ENCODE measurements around the gene TMOD3. TPM values are rescaled to one million over a fixed set of nuclear protein-coding genes. Genes with fewer than 3 reads are reported as not detected.

The TMOD3 gene
- total and polyA plus RNA-seq, 10 donors, result 8.9 to 65.5 (median 39.2) TPM

DNA sequence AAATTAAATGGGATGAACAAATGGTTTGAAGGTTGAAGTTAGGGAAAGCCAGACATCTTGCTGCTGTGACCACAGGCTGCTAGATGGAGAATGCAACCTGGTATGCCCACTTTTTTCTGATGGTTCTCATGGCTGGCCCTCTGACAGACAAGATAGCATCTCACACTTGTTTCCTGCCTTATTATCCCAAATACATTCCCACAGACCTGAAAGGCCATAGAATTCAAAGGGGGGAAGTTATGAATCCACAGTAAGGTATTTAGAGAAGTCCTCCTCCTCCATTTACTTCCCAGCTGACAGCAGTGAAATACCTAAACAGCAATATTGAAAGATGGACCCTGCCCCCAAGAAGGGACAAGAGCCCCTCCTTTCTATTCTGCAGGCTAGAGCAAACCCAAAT is 109.8 kb downstream of the TMOD3 start:
- Histone ChIP-seq H3K4me1 (peaks cover 0 to 17% (median 7%) of the 10 kb centered on the region in 6 donors), H3K36me3 (peaks cover 0 to 99% (median 41%) of the 10 kb centered on the region in 6 donors), H3K27me3 (replicated peaks in 1 of 7) (no peaks in the 10 kb centered on the region), H3K4me3 (no peak overlapping the region), H3K27ac (no peak overlapping the region), H3K9me3 (no peaks in the 10 kb centered on the region)
- TF ChIP-seq POLR2A (IDR thresholded peaks at IDR 0.05) (no peak), POLR2AphosphoS5 (IDR thresholded peaks at IDR 0.05) (no peak)
- TF ChIP-seq, protein P1, sequence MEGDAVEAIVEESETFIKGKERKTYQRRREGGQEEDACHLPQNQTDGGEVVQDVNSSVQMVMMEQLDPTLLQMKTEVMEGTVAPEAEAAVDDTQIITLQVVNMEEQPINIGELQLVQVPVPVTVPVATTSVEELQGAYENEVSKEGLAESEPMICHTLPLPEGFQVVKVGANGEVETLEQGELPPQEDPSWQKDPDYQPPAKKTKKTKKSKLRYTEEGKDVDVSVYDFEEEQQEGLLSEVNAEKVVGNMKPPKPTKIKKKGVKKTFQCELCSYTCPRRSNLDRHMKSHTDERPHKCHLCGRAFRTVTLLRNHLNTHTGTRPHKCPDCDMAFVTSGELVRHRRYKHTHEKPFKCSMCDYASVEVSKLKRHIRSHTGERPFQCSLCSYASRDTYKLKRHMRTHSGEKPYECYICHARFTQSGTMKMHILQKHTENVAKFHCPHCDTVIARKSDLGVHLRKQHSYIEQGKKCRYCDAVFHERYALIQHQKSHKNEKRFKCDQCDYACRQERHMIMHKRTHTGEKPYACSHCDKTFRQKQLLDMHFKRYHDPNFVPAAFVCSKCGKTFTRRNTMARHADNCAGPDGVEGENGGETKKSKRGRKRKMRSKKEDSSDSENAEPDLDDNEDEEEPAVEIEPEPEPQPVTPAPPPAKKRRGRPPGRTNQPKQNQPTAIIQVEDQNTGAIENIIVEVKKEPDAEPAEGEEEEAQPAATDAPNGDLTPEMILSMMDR (IDR thresholded peaks at IDR 0.05 in 8 of 11, conservative IDR thresholded peaks at IDR 0.05 in 3 of 11), result no peak
- intact Hi-C loops (cut with DNase I; ENCODE audit: low total_unique reads), result no loop called here
- no peak for DNase-seq

DNA sequence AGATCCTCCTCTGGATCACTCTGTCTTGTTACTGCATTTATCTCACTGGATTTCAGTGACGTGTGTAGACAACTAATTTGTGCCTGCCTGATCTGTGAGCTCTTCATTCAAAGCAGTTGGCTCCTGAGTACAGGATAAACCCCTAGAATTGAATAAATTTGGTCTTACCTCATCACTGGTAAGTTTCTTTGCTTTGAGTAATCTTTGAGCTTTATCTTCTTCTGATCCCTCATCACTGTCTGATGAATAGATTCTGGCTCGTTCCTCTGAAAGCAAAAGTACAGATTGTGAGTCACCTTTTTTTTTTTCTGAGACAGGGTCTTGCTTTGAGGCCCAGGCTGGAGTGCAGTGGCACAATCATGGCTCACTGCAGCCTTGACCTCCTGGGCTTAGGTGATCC is 117.7 kb downstream of the TMOD3 start:
- Histone ChIP-seq H3K27ac (no peak overlapping the region), H3K4me3 (no peak overlapping the region), H3K9me3 (no peaks in the 10 kb centered on the region), H3K27me3 (replicated peaks in 1 of 7) (no peaks in the 10 kb centered on the region), H3K36me3 (peaks cover 7 to 100% (median 84%) of the 10 kb centered on the region in 6 donors), H3K4me1 (no peaks in the 10 kb centered on the region)
- no peak for DNase-seq
- whole genome bisulfite sequencing, 5 donors, result 41 to 96% (median 66%) methylated on average over 2 of the region's 2 CpGs
- intact Hi-C loops (cut with DNase I; ENCODE audit: low total_unique reads), result no loop called here
- TF ChIP-seq, protein P1 (IDR thresholded peaks at IDR 0.05 in 8 of 11, conservative IDR thresholded peaks at IDR 0.05 in 3 of 11), result no peak
- TF ChIP-seq POLR2A (IDR thresholded peaks at IDR 0.05) (no peak), POLR2AphosphoS5 (IDR thresholded peaks at IDR 0.05) (no peak)

DNA sequence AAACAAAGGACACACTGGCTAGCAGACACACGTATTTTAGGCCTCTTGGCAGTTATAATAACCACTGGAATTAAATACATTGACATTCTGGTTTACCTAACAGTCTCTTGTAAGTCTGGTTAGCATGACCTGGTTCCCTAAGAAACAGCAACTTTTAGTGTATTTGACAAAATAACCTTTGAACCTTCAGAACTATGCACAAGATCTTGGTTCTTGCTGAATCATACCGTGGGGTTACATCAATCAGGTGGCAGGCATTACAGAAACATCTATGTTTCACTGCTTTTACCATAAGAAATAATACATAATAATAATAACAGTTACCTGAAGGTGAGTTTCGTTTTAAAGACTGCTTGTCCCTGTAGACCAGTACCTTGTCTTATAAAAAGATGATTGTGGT is 123.4 kb downstream of the TMOD3 start:
- Histone ChIP-seq H3K36me3 (peaks cover 9 to 100% (median 91%) of the 10 kb centered on the region in 6 donors), H3K27ac (no peak overlapping the region), H3K9me3 (no peaks in the 10 kb centered on the region), H3K27me3 (replicated peaks in 1 of 7) (no peaks in the 10 kb centered on the region), H3K4me3 (no peak overlapping the region), H3K4me1 (no peaks in the 10 kb centered on the region)
- 94 to 100% (median 96%) methylated on average over 3 of the region's 3 CpGs for WGBS, 5 donors
- TF ChIP-seq POLR2A (IDR thresholded peaks at IDR 0.05), result no peak
- no peak for TF ChIP-seq POLR2AphosphoS5 (IDR thresholded peaks at IDR 0.05)
- TF ChIP-seq, protein P1 (IDR thresholded peaks at IDR 0.05 in 8 of 11, conservative IDR thresholded peaks at IDR 0.05 in 3 of 11), result no peak
- DNase-seq, result no peak
- intact Hi-C loops (cut with DNase I; ENCODE audit: low total_unique reads), result no loop called here

DNA sequence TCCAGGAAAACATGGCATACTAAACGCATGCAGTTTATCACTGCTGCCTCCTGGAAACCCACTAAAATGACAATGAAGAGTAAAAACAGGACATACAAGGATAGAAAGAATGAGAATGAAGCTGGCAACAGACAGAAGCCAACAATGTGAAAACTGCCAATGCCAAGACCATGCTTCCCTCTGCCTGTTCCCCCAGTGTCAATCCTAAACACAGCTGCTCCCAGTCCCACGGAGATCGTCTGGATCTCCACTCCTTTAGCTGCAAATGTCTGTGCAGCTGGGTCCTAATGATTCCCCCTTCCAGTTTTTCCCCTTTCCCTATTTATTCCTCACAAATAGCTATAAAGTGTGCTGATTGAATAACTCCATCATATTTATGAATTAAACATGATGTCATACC is 126.1 kb downstream of the TMOD3 start:
- Histone ChIP-seq H3K27ac (no peak overlapping the region), H3K36me3 (peaks cover 9 to 100% (median 86%) of the 10 kb centered on the region in 6 donors), H3K4me1 (no peaks in the 10 kb centered on the region), H3K4me3 (no peak overlapping the region), H3K9me3 (no peaks in the 10 kb centered on the region), H3K27me3 (replicated peaks in 1 of 7) (no peaks in the 10 kb centered on the region)
- no peak for DNase-seq
- TF ChIP-seq POLR2AphosphoS5 (IDR thresholded peaks at IDR 0.05) (no peak), POLR2A (IDR thresholded peaks at IDR 0.05) (no peak)
- TF ChIP-seq, protein P1 (IDR thresholded peaks at IDR 0.05 in 8 of 11, conservative IDR thresholded peaks at IDR 0.05 in 3 of 11), result no peak
- intact Hi-C loops (cut with DNase I; ENCODE audit: low total_unique reads), result no loop called here
- WGBS, 5 donors, result 94 to 98% (median 97%) methylated on average over 3 of the region's 3 CpGs

Small RNA genes lying within 50 kb of the gene (small RNA-seq; reads per million reads assigned to genes)
- gene AC090971.5 (0 reads per million in 4 donors), gene RF00017 (0 reads per million in 4 donors), gene RF00019 (0 reads per million in 4 donors), gene RNU6-90P (0 reads per million in 4 donors)

Other genes starting within 250 kb of the TMOD3 start
- 100 to 1,000 TPM in 2 of 7 donors, 10 to 100 TPM in 5; 57.9 to 140 (median 72.1) TPM for gene DMXL2, start 206.9 kb upstream of the TMOD3 start, total RNA-seq
- gene DMXL2, start 206.9 kb upstream of the TMOD3 start, polyA plus RNA-seq, result 10 to 100 TPM; 11.1 to 33.5 (median 21.1) TPM
- gene SCG3, start 148.2 kb upstream of the TMOD3 start, total RNA-seq, result under 1 TPM in 1 of 7 donors, not detected in 6; 0.16 TPM
- gene SCG3, start 148.2 kb upstream of the TMOD3 start, polyA plus RNA-seq, result under 1 TPM in 1 of 3 donors, not detected in 2; 0.06 TPM
- 10 to 100 TPM; 18.1 to 41.7 (median 24.2) TPM for gene LYSMD2, start 92.0 kb upstream of the TMOD3 start, total RNA-seq
- gene LYSMD2, start 92.0 kb upstream of the TMOD3 start, polyA plus RNA-seq, result 10 to 100 TPM; 32.7 to 39.0 (median 35.5) TPM
- gene TMOD2, start 78.1 kb upstream of the TMOD3 start, total RNA-seq, result 10 to 100 TPM in 6 of 7 donors, 1 to 10 TPM in 1; 9.0 to 21.1 (median 15.9) TPM
- 1 to 10 TPM; 1.3 to 2.6 (median 1.6) TPM for gene TMOD2, start 78.1 kb upstream of the TMOD3 start, polyA plus RNA-seq
- 10 to 100 TPM; 15.2 to 19.5 (median 17.1) TPM for gene LEO1, start 142.1 kb downstream of the TMOD3 start, total RNA-seq
- 10 to 100 TPM in 1 of 3 donors, 1 to 10 TPM in 2; 7.6 to 10.4 (median 8.7) TPM for gene LEO1, start 142.1 kb downstream of the TMOD3 start, polyA plus RNA-seq
- gene MAPK6, start 189.6 kb downstream of the TMOD3 start, total RNA-seq, result 10 to 100 TPM; 17.9 to 28.3 (median 21.9) TPM
- 1 to 10 TPM; 3.9 to 7.7 (median 5.6) TPM for gene MAPK6, start 189.6 kb downstream of the TMOD3 start, polyA plus RNA-seq

Data from spleen (tissue), 11 donors.